Measurements from ENCODE around the gene SPAG16. TPM values are rescaled to one million over a fixed set of nuclear protein-coding genes. Genes with fewer than 3 reads are reported as not detected.

The SPAG16 gene
- total RNA-seq, 1 experiment from 2014 or later, result 17.6 TPM

GRCh38 chr2:213455316-213456008 is 171.2 kb downstream of the SPAG16 start:
- H3K27me3 ChIP-seq (replicated peaks), result no peaks in the 10 kb centered on the region
- no peak for DNase-seq (ENCODE audit: low read depth in 1 of 2, low spot score in 2 of 2)

GRCh38 chr2:213475433-213475832 is 191.2 kb downstream of the SPAG16 start:
- Histone ChIP-seq H3K4me3 (no peak overlapping the region), H3K36me3 (no peaks in the 10 kb centered on the region), H3K4me1 (replicated peaks) (no peaks in the 10 kb centered on the region), H3K9me3 (replicated peaks) (peaks cover 5% of the 10 kb centered on the region), H3K27ac (no peak overlapping the region), H3K27me3 (replicated peaks) (no peaks in the 10 kb centered on the region)
- no peak for DNase-seq (ENCODE audit: low read depth in 1 of 2, low spot score in 2 of 2)

More at GRCh38 chr2:213455316-213456008, 171.2 kb downstream of the SPAG16 start:
- Histone ChIP-seq H3K4me3 (no peak overlapping the region), H3K36me3 (no peaks in the 10 kb centered on the region), H3K4me1 (replicated peaks) (no peaks in the 10 kb centered on the region), H3K27ac (no peak overlapping the region), H3K9me3 (replicated peaks) (no peaks in the 10 kb centered on the region)

GRCh38 chr2:213476641-213477040 is 192.4 kb downstream of the SPAG16 start:
- Histone ChIP-seq H3K9me3 (replicated peaks) (peaks cover 5% of the 10 kb centered on the region), H3K36me3 (no peaks in the 10 kb centered on the region), H3K27ac (no peak overlapping the region), H3K4me3 (no peak overlapping the region), H3K27me3 (replicated peaks) (no peaks in the 10 kb centered on the region), H3K4me1 (replicated peaks) (no peaks in the 10 kb centered on the region)
- no peak for DNase-seq (ENCODE audit: low read depth in 1 of 2, low spot score in 2 of 2)

GRCh38 chr2:213490087-213490486 is 205.8 kb downstream of the SPAG16 start:
- no peak overlapping the region for H3K4me3 ChIP-seq
- no peak overlapping the region for H3K27ac ChIP-seq
- no peaks in the 10 kb centered on the region for H3K27me3 ChIP-seq (replicated peaks)
- DNase-seq (ENCODE audit: low read depth in 1 of 2, low spot score in 2 of 2), result no peak
- no peaks in the 10 kb centered on the region for H3K36me3 ChIP-seq
- H3K9me3 ChIP-seq (replicated peaks), result no peaks in the 10 kb centered on the region
- no peaks in the 10 kb centered on the region for H3K4me1 ChIP-seq (replicated peaks)

GRCh38 chr2:213491376-213491775 is 207.1 kb downstream of the SPAG16 start:
- Histone ChIP-seq H3K36me3 (no peaks in the 10 kb centered on the region), H3K4me1 (replicated peaks) (no peaks in the 10 kb centered on the region), H3K9me3 (replicated peaks) (no peaks in the 10 kb centered on the region), H3K27ac (no peak overlapping the region), H3K27me3 (replicated peaks) (no peaks in the 10 kb centered on the region), H3K4me3 (no peak overlapping the region)
- DNase-seq (ENCODE audit: low read depth in 1 of 2, low spot score in 2 of 2), result no peak

GRCh38 chr2:213496226-213496625 is 212.0 kb downstream of the SPAG16 start:
- no peak overlapping the region for H3K4me3 ChIP-seq
- H3K4me1 ChIP-seq (replicated peaks), result no peaks in the 10 kb centered on the region
- H3K36me3 ChIP-seq, result no peaks in the 10 kb centered on the region
- no peak overlapping the region for H3K27ac ChIP-seq
- no peaks in the 10 kb centered on the region for H3K27me3 ChIP-seq (replicated peaks)
- no peaks in the 10 kb centered on the region for H3K9me3 ChIP-seq (replicated peaks)
- DNase-seq (ENCODE audit: low read depth in 1 of 2, low spot score in 2 of 2), result no peak

GRCh38 chr2:213500881-213501280 is 216.6 kb downstream of the SPAG16 start:
- H3K36me3 ChIP-seq, result no peaks in the 10 kb centered on the region
- no peak for DNase-seq (ENCODE audit: low read depth in 1 of 2, low spot score in 2 of 2)

GRCh38 chr2:213524164-213524563 is 239.9 kb downstream of the SPAG16 start:
- no peak for DNase-seq (ENCODE audit: low read depth in 1 of 2, low spot score in 2 of 2)
- Histone ChIP-seq H3K27me3 (replicated peaks) (no peaks in the 10 kb centered on the region), H3K4me3 (no peak overlapping the region), H3K4me1 (replicated peaks) (no peaks in the 10 kb centered on the region), H3K27ac (no peak overlapping the region), H3K9me3 (replicated peaks) (no peaks in the 10 kb centered on the region), H3K36me3 (no peaks in the 10 kb centered on the region)

More at GRCh38 chr2:213500881-213501280, 216.6 kb downstream of the SPAG16 start:
- Histone ChIP-seq H3K4me1 (replicated peaks) (no peaks in the 10 kb centered on the region), H3K27ac (no peak overlapping the region), H3K27me3 (replicated peaks) (no peaks in the 10 kb centered on the region), H3K4me3 (no peak overlapping the region), H3K9me3 (replicated peaks) (no peaks in the 10 kb centered on the region)

GRCh38 chr2:213537579-213537978 is 253.3 kb downstream of the SPAG16 start:
- no peaks in the 10 kb centered on the region for H3K27me3 ChIP-seq (replicated peaks)
- no peak overlapping the region for H3K27ac ChIP-seq
- H3K36me3 ChIP-seq, result no peaks in the 10 kb centered on the region
- H3K4me1 ChIP-seq (replicated peaks), result no peaks in the 10 kb centered on the region
- no peaks in the 10 kb centered on the region for H3K9me3 ChIP-seq (replicated peaks)
- no peak for DNase-seq (ENCODE audit: low read depth in 1 of 2, low spot score in 2 of 2)
- H3K4me3 ChIP-seq, result no peak overlapping the region

GRCh38 chr2:213544940-213545339 is 260.7 kb downstream of the SPAG16 start:
- Histone ChIP-seq H3K36me3 (no peaks in the 10 kb centered on the region), H3K27me3 (replicated peaks) (no peaks in the 10 kb centered on the region), H3K4me1 (replicated peaks) (no peaks in the 10 kb centered on the region), H3K27ac (no peak overlapping the region), H3K9me3 (replicated peaks) (no peaks in the 10 kb centered on the region), H3K4me3 (no peak overlapping the region)
- no peak for DNase-seq (ENCODE audit: low read depth in 1 of 2, low spot score in 2 of 2)

- DNase-seq (ENCODE audit: low read depth in 1 of 2, low spot score in 2 of 2), result no peak
- Histone ChIP-seq H3K27ac (no peak overlapping the region), H3K27me3 (replicated peaks) (no peaks in the 10 kb centered on the region), H3K9me3 (replicated peaks) (no peaks in the 10 kb centered on the region), H3K36me3 (no peaks in the 10 kb centered on the region), H3K4me1 (replicated peaks) (no peaks in the 10 kb centered on the region), H3K4me3 (no peak overlapping the region)
Measured at GRCh38 chr2:213545481-213545880, 261.2 kb downstream of the SPAG16 start.

GRCh38 chr2:213545964-213546475 is 261.8 kb downstream of the SPAG16 start:
- no peaks in the 10 kb centered on the region for H3K9me3 ChIP-seq (replicated peaks)
- no peak overlapping the region for H3K4me3 ChIP-seq
- no peaks in the 10 kb centered on the region for H3K36me3 ChIP-seq
- no peaks in the 10 kb centered on the region for H3K27me3 ChIP-seq (replicated peaks)
- H3K4me1 ChIP-seq (replicated peaks), result no peaks in the 10 kb centered on the region
- H3K27ac ChIP-seq, result no peak overlapping the region
- no peak for DNase-seq (ENCODE audit: low read depth in 1 of 2, low spot score in 2 of 2)

- no peak for DNase-seq (ENCODE audit: low read depth in 1 of 2, low spot score in 2 of 2)
- Histone ChIP-seq H3K36me3 (no peaks in the 10 kb centered on the region), H3K27ac (no peak overlapping the region), H3K4me3 (no peak overlapping the region), H3K9me3 (replicated peaks) (no peaks in the 10 kb centered on the region), H3K27me3 (replicated peaks) (no peaks in the 10 kb centered on the region), H3K4me1 (replicated peaks) (no peaks in the 10 kb centered on the region)
Measured at GRCh38 chr2:213551526-213551925, 267.3 kb downstream of the SPAG16 start.

GRCh38 chr2:213559053-213559452 is 274.8 kb downstream of the SPAG16 start:
- Histone ChIP-seq H3K36me3 (no peaks in the 10 kb centered on the region), H3K27me3 (replicated peaks) (no peaks in the 10 kb centered on the region), H3K27ac (no peak overlapping the region), H3K4me1 (replicated peaks) (no peaks in the 10 kb centered on the region), H3K9me3 (replicated peaks) (0 out of 2 replicates have a peak, but pooled peaks cover 4% of the 10 kb centered on the region), H3K4me3 (no peak overlapping the region)
- no peak for DNase-seq (ENCODE audit: low read depth in 1 of 2, low spot score in 2 of 2)

GRCh38 chr2:213561759-213562158 is 277.5 kb downstream of the SPAG16 start:
- no peak overlapping the region for H3K27ac ChIP-seq
- H3K4me3 ChIP-seq, result no peak overlapping the region
- no peak for DNase-seq (ENCODE audit: low read depth in 1 of 2, low spot score in 2 of 2)
- no peaks in the 10 kb centered on the region for H3K4me1 ChIP-seq (replicated peaks)
- H3K27me3 ChIP-seq (replicated peaks), result no peaks in the 10 kb centered on the region
- 0 out of 2 replicates have a peak, but pooled peaks cover 5% of the 10 kb centered on the region for H3K9me3 ChIP-seq (replicated peaks)
- H3K36me3 ChIP-seq, result no peaks in the 10 kb centered on the region
